Activated B cell treated with CpG ODN at 0.5 μM for 24 hours (primary cell): ENCODE data around the gene HOXB7. TPM values are rescaled to one million over a fixed set of nuclear protein-coding genes. Genes with fewer than 3 reads are reported as not detected.

Experiments
- ATAC-seq: fragments of 200-7000 bp; cut with Tn5 transposase; one replicate; pipeline ENCODE4 v1.10.0; 2021; ENCODE audit warnings: low read depth, mild to moderate bottlenecking, moderate library complexity
- CTCF ChIA-PET: fragments of 350-600 bp; sonication (Branson Sonifier 250); formaldehyde crosslinking; loops from one replicate; lab custom pipeline; 2021; ENCODE audit warnings: antibody characterized with exemption; lab: Charles Lee
- POLR2A ChIA-PET: fragments of 350-600 bp; sonication (Branson Sonifier 250); formaldehyde crosslinking; loops from one replicate; lab custom pipeline; 2021; ENCODE audit warnings: antibody characterized with exemption; lab: Charles Lee
- DNase-seq: peaks from one replicate; pipeline ENCODE4 v3.0.0; 2022
- H3K27ac Mint-ChIP-seq: one replicate; pipeline ENCODE4 v1.8.0; 2020; ENCODE audit warnings: mixed read lengths
- H3K27me3 Mint-ChIP-seq: one replicate; pipeline ENCODE4 v1.8.0; 2021; ENCODE audit warnings: mixed read lengths
- H3K36me3 Mint-ChIP-seq: one replicate; pipeline ENCODE4 v1.8.0; 2021; ENCODE audit warnings: low read depth, mixed read lengths
- H3K4me1 Mint-ChIP-seq: one replicate; pipeline ENCODE4 v1.8.0; 2021; ENCODE audit warnings: mixed read lengths
- H3K4me3 Mint-ChIP-seq: one replicate; pipeline ENCODE4 v1.8.0; 2020; ENCODE audit warnings: mild to moderate bottlenecking, mixed read lengths
- H3K9me3 Mint-ChIP-seq: one replicate; pipeline ENCODE4 v1.8.0; 2020; ENCODE audit warnings: mixed read lengths
- intact Hi-C: fragments of 100-400 bp; cut with micrococcal nuclease; formaldehyde crosslinking; loops from one replicate; pipeline ENCODE4 v1.15.1; 2024
- total RNA-seq: library from RNA; stranded (reverse); gene quantifications from 2 replicates; pipeline ENCODE4 v1.2.3, GENCODE V29; 2022
- TF ChIP-seq, protein P1 (sequence below): fragments of 200-600 bp; IDR thresholded peaks from one replicate; pipeline ENCODE4 v1.8.0; 2022; ENCODE audit warnings: antibody characterized with exemption, mild to moderate bottlenecking

The HOXB7 gene
- total RNA-seq, 1 donor from 2014 or later: 0.60 TPM

GRCh38 chr17:48597778-48598631 lies 12.8 kb downstream of the HOXB7 start:
- POLR2A ChIA-PET: interaction anchor here (0.5 kb wide), 1 partner anchor 272 kb away, joined by 5 read pairs; no protein-coding TSS in a partner anchor
- Mint-ChIP-seq H3K36me3 (no peaks in the 10 kb centered on the region), H3K4me3 (peak overlapping the region; percentile 84), H3K27me3 (peaks cover 72% of the 10 kb centered on the region), H3K4me1 (peaks cover 32% of the 10 kb centered on the region), H3K27ac (no peak overlapping the region), H3K9me3 (no peaks in the 10 kb centered on the region)
- peak; percentile 60 for DNase-seq
- CTCF ChIA-PET: interaction anchor here (0.7 to 1.4 kb wide), 3 partner anchors 8 to 28 kb away, joined by 3 to 5 read pairs (median 4); partner anchors contain the start of gene HOXB9
- intact Hi-C loops: loop anchor here (1.0 to 10.0 kb wide), 4 partner anchors 15 to 443 kb away; partner anchors contain the start of gene HOXB4
- TF ChIP-seq, protein P1, sequence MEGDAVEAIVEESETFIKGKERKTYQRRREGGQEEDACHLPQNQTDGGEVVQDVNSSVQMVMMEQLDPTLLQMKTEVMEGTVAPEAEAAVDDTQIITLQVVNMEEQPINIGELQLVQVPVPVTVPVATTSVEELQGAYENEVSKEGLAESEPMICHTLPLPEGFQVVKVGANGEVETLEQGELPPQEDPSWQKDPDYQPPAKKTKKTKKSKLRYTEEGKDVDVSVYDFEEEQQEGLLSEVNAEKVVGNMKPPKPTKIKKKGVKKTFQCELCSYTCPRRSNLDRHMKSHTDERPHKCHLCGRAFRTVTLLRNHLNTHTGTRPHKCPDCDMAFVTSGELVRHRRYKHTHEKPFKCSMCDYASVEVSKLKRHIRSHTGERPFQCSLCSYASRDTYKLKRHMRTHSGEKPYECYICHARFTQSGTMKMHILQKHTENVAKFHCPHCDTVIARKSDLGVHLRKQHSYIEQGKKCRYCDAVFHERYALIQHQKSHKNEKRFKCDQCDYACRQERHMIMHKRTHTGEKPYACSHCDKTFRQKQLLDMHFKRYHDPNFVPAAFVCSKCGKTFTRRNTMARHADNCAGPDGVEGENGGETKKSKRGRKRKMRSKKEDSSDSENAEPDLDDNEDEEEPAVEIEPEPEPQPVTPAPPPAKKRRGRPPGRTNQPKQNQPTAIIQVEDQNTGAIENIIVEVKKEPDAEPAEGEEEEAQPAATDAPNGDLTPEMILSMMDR: no peak
- peak; percentile 56 for ATAC-seq

- TF ChIP-seq, protein P1: no peak
- Mint-ChIP-seq H3K4me3 (peak overlapping the region; percentile 84), H3K27me3 (peaks cover 70% of the 10 kb centered on the region), H3K36me3 (no peaks in the 10 kb centered on the region), H3K9me3 (no peaks in the 10 kb centered on the region), H3K27ac (no peak overlapping the region), H3K4me1 (peaks cover 36% of the 10 kb centered on the region)
- ATAC-seq (no peak), DNase-seq (no peak)
- ChIA-PET POLR2A (interaction anchor here (0.5 kb wide), 1 partner anchor 271 kb away, joined by 5 read pairs; no protein-coding TSS in a partner anchor), CTCF (interaction anchor here (1.4 kb wide), 1 partner anchor 28 kb away, joined by 4 read pairs; the partner anchor contains the start of gene HOXB9)
- intact Hi-C loops: loop anchor here (1.0 to 10.0 kb wide), 4 partner anchors 15 to 443 kb away; partner anchors contain the start of gene HOXB4
Measured at GRCh38 chr17:48597528-48597777, 13.4 kb downstream of the HOXB7 start.

- DNase-seq: no peak
- TF ChIP-seq, protein P1: no peak
- ATAC-seq: no peak
- Mint-ChIP-seq H3K27ac (no peak overlapping the region), H3K4me3 (peak overlapping the region; percentile 84), H3K36me3 (no peaks in the 10 kb centered on the region), H3K9me3 (no peaks in the 10 kb centered on the region), H3K27me3 (peaks cover 68% of the 10 kb centered on the region), H3K4me1 (peaks cover 38% of the 10 kb centered on the region)
- POLR2A ChIA-PET: no interaction called here
- CTCF ChIA-PET: interaction anchor here (0.9 kb wide), 1 partner anchor 19 kb away, joined by 3 read pairs; no protein-coding TSS in a partner anchor
- intact Hi-C loops: loop anchor here (1.0 to 10.0 kb wide), 4 partner anchors 16 to 442 kb away; partner anchors contain the start of gene HOXB4
Measured at GRCh38 chr17:48596735-48597527, 13.9 kb downstream of the HOXB7 start.

GRCh38 chr17:48596000-48596734 lies 14.7 kb downstream of the HOXB7 start:
- intact Hi-C loops: loop anchor here (2.0 to 10.0 kb wide), 3 partner anchors 17 to 441 kb away; no protein-coding TSS in a partner anchor
- no peaks in the 10 kb centered on the region for H3K36me3 Mint-ChIP-seq
- no peak for ATAC-seq

More at GRCh38 chr17:48596000-48596734, 14.7 kb downstream of the HOXB7 start:
- no peak for DNase-seq
- H3K27me3 Mint-ChIP-seq: peaks cover 74% of the 10 kb centered on the region
- TF ChIP-seq, protein P1: no peak
- CTCF ChIA-PET: interaction anchor here (0.9 to 4.5 kb wide), 3 partner anchors 17 to 22 kb away, joined by 3 to 29 read pairs (median 6); no protein-coding TSS in a partner anchor
- H3K27ac Mint-ChIP-seq: peak overlapping the region; percentile 54
- peak overlapping the region; percentile 80 for H3K4me3 Mint-ChIP-seq
- POLR2A ChIA-PET: no interaction called here
- H3K4me1 Mint-ChIP-seq: peaks cover 41% of the 10 kb centered on the region
- H3K9me3 Mint-ChIP-seq: no peaks in the 10 kb centered on the region
